ENCODE measurements around the gene MARVELD3.

MARVELD3 gene

GRCh38 chr16:71672803-71673581 lies 47.0 kb downstream of the MARVELD3 start:
- TF ChIP-seq CTCF (IDR thresholded peaks at IDR 0.05; ENCODE audit: poor library complexity, severe bottlenecking): no peak
- Histone ChIP-seq H3K36me3 (ENCODE audit: low read depth) (peaks cover 70% of the 10 kb centered on the region), H3K4me1 (ENCODE audit: insufficient read depth, poor library complexity, severe bottlenecking) (no peaks in the 10 kb centered on the region)

GRCh38 chr16:71673582-71673973 lies 47.6 kb downstream of the MARVELD3 start:
- Histone ChIP-seq H3K27ac (ENCODE audit: poor library complexity, severe bottlenecking) (no peak overlapping the region), H3K4me3 (ENCODE audit: severe bottlenecking) (no peak overlapping the region), H3K9me3 (ENCODE audit: severe bottlenecking) (no peaks in the 10 kb centered on the region), H3K27me3 (ENCODE audit: insufficient read depth, poor library complexity, severe bottlenecking) (no peaks in the 10 kb centered on the region), H3K4me1 (ENCODE audit: insufficient read depth, poor library complexity, severe bottlenecking) (no peaks in the 10 kb centered on the region), H3K36me3 (ENCODE audit: low read depth) (peaks cover 71% of the 10 kb centered on the region)
- ATAC-seq (ENCODE audit: low read depth) (no peak), DNase-seq (ENCODE audit: low spot score) (no peak)
- no peak for TF ChIP-seq CTCF (IDR thresholded peaks at IDR 0.05; ENCODE audit: poor library complexity, severe bottlenecking)

More at GRCh38 chr16:71672803-71673581, 47.0 kb downstream of the MARVELD3 start:
- Histone ChIP-seq H3K27ac (ENCODE audit: poor library complexity, severe bottlenecking) (no peak overlapping the region), H3K27me3 (ENCODE audit: insufficient read depth, poor library complexity, severe bottlenecking) (no peaks in the 10 kb centered on the region), H3K4me3 (ENCODE audit: severe bottlenecking) (no peak overlapping the region), H3K9me3 (ENCODE audit: severe bottlenecking) (no peaks in the 10 kb centered on the region)
- DNase-seq (ENCODE audit: low spot score) (no peak), ATAC-seq (ENCODE audit: low read depth) (no peak)

GRCh38 chr16:71674229-71674628 lies 48.2 kb downstream of the MARVELD3 start:
- no peaks in the 10 kb centered on the region for H3K4me1 ChIP-seq (ENCODE audit: insufficient read depth, poor library complexity, severe bottlenecking)
- no peak overlapping the region for H3K27ac ChIP-seq (ENCODE audit: poor library complexity, severe bottlenecking)
- ATAC-seq (ENCODE audit: low read depth) (no peak), DNase-seq (ENCODE audit: low spot score) (no peak)
- H3K36me3 ChIP-seq (ENCODE audit: low read depth): peaks cover 66% of the 10 kb centered on the region
- H3K27me3 ChIP-seq (ENCODE audit: insufficient read depth, poor library complexity, severe bottlenecking): no peaks in the 10 kb centered on the region
- H3K9me3 ChIP-seq (ENCODE audit: severe bottlenecking): no peaks in the 10 kb centered on the region
- no peak overlapping the region for H3K4me3 ChIP-seq (ENCODE audit: severe bottlenecking)
- TF ChIP-seq CTCF (IDR thresholded peaks at IDR 0.05; ENCODE audit: poor library complexity, severe bottlenecking): no peak

- DNase-seq (ENCODE audit: low spot score) (no peak), ATAC-seq (ENCODE audit: low read depth) (no peak)
- H3K9me3 ChIP-seq (ENCODE audit: severe bottlenecking): no peaks in the 10 kb centered on the region
- no peak for TF ChIP-seq CTCF (IDR thresholded peaks at IDR 0.05; ENCODE audit: poor library complexity, severe bottlenecking)
- H3K36me3 ChIP-seq (ENCODE audit: low read depth): peaks cover 66% of the 10 kb centered on the region
- no peak overlapping the region for H3K27ac ChIP-seq (ENCODE audit: poor library complexity, severe bottlenecking)
- H3K27me3 ChIP-seq (ENCODE audit: insufficient read depth, poor library complexity, severe bottlenecking): no peaks in the 10 kb centered on the region
- no peaks in the 10 kb centered on the region for H3K4me1 ChIP-seq (ENCODE audit: insufficient read depth, poor library complexity, severe bottlenecking)
- no peak overlapping the region for H3K4me3 ChIP-seq (ENCODE audit: severe bottlenecking)
These were observed 49.4 kb downstream of the MARVELD3 start for GRCh38 chr16:71675380-71675779.

GRCh38 chr16:71676236-71676635 lies 50.3 kb downstream of the MARVELD3 start:
- Histone ChIP-seq H3K27me3 (ENCODE audit: insufficient read depth, poor library complexity, severe bottlenecking) (no peaks in the 10 kb centered on the region), H3K4me1 (ENCODE audit: insufficient read depth, poor library complexity, severe bottlenecking) (no peaks in the 10 kb centered on the region), H3K36me3 (ENCODE audit: low read depth) (peaks cover 70% of the 10 kb centered on the region), H3K9me3 (ENCODE audit: severe bottlenecking) (no peaks in the 10 kb centered on the region), H3K27ac (ENCODE audit: poor library complexity, severe bottlenecking) (no peak overlapping the region), H3K4me3 (ENCODE audit: severe bottlenecking) (no peak overlapping the region)
- no peak for ATAC-seq (ENCODE audit: low read depth)
- DNase-seq (ENCODE audit: low spot score): no peak
- TF ChIP-seq CTCF (IDR thresholded peaks at IDR 0.05; ENCODE audit: poor library complexity, severe bottlenecking): no peak

Measured in RWPE2 (cell line).